Thyroid gland (tissue), 4 donors: ENCODE data around the gene TMEM220.

ENCODE experiments used
- CTCF ChIP-seq, 6 experiments: fragments of 200-600 bp in 3 of 6; fragments of 450-650 bp in 3 of 6; sonication (generic) in 3 of 6; IDR thresholded peaks; one replicate each; pipeline ENCODE4 v1.5.1; 2016 to 2019; ENCODE audit warnings: antibody characterized with exemption in 6 of 6, mild to moderate bottlenecking in 2 of 6, inconsistent platforms in 1 of 6, moderate library complexity in 1 of 6
- POLR2A ChIP-seq, 2 donors: fragments of 450-650 bp; IDR thresholded peaks; one replicate each; pipeline ENCODE4 v1.6.1; 2017; ENCODE audit warnings: antibody characterized with exemption in 2 of 2, mild to moderate bottlenecking in 2 of 2, moderate library complexity in 1 of 2

- no peak for TF ChIP-seq CTCF (IDR thresholded peaks at IDR 0.05)
- TF ChIP-seq POLR2A (IDR thresholded peaks at IDR 0.05) = no peak
Observed at GRCh38 chr17:10699856-10700255, 30.0 kb downstream of the TMEM220 start.
